AG04449 (cell line): Measurements from ENCODE around the gene RGS14.
"Not testable (repeated sequence)": the region's sequence is repeated elsewhere in the genome, so short reads cannot be mapped to it uniquely, and the experiment has no call there.

Experiments
- CTCF ChIA-PET: fragments of 350-600 bp; formaldehyde crosslinking; extraction: SDS; loops from one replicate; lab custom pipeline; 2021; ENCODE audit warnings: antibody characterized with exemption; lab: Yijun Ruan, JAX
- POLR2A ChIA-PET: fragments of 400-600, 350-600 bp; formaldehyde crosslinking; extraction: SDS; loops from one replicate; lab custom pipeline; 2020; ENCODE audit warnings: antibody characterized with exemption, inconsistent platforms; lab: Yijun Ruan, JAX
- DNase-seq: peaks from one replicate; pipeline ENCODE4 v3.0.0-alpha.2; 2010; ENCODE audit warnings: low read depth, low spot score
- H3K4me3 ChIP-seq: 2 replicates; pipeline ENCODE4 v1.5.1; 2011; ENCODE audit warnings: low read depth, mild to moderate bottlenecking, control low read depth, low read length
- TF ChIP-seq, protein P1 (sequence below): IDR thresholded peaks from one replicate; pipeline ENCODE4 v1.5.1; 2011; ENCODE audit warnings: mild to moderate bottlenecking, moderate library complexity, low read length, control low read depth, inconsistent platforms; ENCODE audit not compliant: insufficient read depth; ENCODE audit errors: missing control alignments

RGS14 gene

DNA sequence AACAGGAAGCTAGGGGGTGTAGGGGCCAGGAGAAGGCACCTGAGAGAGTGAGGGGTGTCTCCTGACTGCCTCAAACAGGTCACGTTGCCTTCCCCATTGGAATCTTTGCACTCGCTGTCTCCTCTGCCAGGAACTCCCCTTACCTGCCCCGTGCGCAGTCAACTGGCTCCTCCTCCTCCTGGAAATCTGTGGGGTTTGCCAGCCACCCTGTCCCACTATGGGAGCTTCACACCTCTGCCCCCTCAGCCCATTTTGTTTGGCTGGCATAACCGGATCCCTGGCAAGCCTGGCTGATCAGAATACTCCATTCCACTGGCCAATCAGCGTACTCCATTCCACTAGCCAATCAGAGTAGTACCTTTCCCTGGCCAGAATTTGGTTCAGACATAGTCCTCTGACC, 16.1 kb downstream of the RGS14 start:
- H3K4me3 ChIP-seq = no peak overlapping the region
- POLR2A ChIA-PET = no interaction called here
- CTCF ChIA-PET = interaction anchor here (0.6 to 35.1 kb wide), 4 partner anchors 7 to 80 kb away, joined by 3 to 853 read pairs (median 19); partner anchors contain the start of genes F12, PFN3 and SLC34A1
- TF ChIP-seq, protein P1, sequence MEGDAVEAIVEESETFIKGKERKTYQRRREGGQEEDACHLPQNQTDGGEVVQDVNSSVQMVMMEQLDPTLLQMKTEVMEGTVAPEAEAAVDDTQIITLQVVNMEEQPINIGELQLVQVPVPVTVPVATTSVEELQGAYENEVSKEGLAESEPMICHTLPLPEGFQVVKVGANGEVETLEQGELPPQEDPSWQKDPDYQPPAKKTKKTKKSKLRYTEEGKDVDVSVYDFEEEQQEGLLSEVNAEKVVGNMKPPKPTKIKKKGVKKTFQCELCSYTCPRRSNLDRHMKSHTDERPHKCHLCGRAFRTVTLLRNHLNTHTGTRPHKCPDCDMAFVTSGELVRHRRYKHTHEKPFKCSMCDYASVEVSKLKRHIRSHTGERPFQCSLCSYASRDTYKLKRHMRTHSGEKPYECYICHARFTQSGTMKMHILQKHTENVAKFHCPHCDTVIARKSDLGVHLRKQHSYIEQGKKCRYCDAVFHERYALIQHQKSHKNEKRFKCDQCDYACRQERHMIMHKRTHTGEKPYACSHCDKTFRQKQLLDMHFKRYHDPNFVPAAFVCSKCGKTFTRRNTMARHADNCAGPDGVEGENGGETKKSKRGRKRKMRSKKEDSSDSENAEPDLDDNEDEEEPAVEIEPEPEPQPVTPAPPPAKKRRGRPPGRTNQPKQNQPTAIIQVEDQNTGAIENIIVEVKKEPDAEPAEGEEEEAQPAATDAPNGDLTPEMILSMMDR = no peak
- DNase-seq = no peak

DNA sequence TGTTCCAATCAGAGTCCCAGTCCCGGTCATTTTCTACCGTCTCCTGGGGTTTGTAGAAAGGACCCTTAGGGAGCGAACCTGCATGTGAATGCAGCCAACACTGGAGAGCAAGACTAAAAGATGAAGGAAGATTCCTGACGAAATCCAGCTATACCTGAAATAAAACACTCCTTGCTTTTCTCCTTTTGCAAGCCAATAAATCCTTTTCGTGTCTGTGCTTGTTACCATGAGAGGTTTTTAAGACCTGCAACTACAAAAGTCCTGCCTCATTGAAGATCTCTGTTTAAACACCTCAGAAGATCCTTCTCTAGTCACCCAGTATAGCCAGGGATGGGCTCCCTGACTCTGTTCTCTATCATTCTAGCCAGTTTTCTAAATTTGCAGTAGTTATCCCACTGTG, 16.5 kb downstream of the RGS14 start:
- TF ChIP-seq, protein P1 = no peak
- CTCF ChIA-PET = interaction anchor here (0.6 to 35.1 kb wide), 4 partner anchors 8 to 80 kb away, joined by 3 to 853 read pairs (median 19); partner anchors contain the start of genes F12, PFN3 and SLC34A1
- no peak for DNase-seq
- POLR2A ChIA-PET = no interaction called here
- no peak overlapping the region for H3K4me3 ChIP-seq

DNA sequence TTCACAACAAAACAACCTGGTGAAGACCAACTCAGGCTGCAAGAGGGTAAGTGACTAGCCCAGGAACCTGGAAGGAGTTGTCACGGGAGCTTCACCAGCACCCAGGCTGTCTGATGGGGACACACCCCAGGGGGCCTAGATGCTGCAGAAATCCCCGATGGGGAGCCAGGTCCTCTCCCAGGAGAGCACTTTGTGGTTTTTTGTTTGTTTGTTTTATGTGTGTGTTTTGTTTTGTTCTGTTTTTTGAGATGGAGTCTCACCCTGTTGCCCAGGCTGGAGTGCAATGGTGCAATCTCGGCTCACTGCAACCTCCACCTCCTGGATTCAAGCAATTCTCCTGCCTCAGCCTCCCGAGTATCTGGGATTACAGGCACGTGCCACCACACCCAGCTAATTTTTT, 17.8 kb downstream of the RGS14 start:
- POLR2A ChIA-PET, H3K4me3 ChIP-seq, DNase-seq: not testable (repeated sequence)
- CTCF ChIA-PET = interaction anchor here (1.1 to 35.1 kb wide), 5 partner anchors 9 to 125 kb away, joined by 3 to 853 read pairs (median 7); partner anchors contain the start of genes F12, PFN3 and SLC34A1

DNA sequence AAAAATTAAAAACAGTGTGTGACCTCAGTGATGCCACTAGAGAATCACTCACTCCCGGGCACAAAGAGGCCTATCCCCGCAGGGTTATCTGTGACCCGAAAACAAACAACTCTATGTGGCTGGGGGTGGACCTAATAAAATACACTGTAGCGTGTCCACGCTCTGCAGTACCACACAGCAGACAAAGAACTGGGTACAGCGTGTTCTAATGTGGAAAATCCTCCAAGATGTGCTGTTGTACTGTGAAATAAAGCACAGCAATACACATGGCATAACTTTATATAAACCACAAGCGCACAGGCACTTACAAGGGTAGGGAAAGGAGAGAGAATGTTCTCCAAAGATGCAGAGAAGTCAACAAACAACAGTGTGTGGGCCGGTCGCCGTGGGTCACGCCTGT, 18.4 kb downstream of the RGS14 start:
- DNase-seq = no peak
- H3K4me3 ChIP-seq = no peak overlapping the region
- TF ChIP-seq, protein P1 = no peak
- POLR2A ChIA-PET = no interaction called here
- CTCF ChIA-PET = interaction anchor here (0.9 to 35.1 kb wide), 3 partner anchors 9 to 78 kb away, joined by 3 to 853 read pairs (median 7); partner anchors contain the start of genes F12, PFN3 and SLC34A1

DNA sequence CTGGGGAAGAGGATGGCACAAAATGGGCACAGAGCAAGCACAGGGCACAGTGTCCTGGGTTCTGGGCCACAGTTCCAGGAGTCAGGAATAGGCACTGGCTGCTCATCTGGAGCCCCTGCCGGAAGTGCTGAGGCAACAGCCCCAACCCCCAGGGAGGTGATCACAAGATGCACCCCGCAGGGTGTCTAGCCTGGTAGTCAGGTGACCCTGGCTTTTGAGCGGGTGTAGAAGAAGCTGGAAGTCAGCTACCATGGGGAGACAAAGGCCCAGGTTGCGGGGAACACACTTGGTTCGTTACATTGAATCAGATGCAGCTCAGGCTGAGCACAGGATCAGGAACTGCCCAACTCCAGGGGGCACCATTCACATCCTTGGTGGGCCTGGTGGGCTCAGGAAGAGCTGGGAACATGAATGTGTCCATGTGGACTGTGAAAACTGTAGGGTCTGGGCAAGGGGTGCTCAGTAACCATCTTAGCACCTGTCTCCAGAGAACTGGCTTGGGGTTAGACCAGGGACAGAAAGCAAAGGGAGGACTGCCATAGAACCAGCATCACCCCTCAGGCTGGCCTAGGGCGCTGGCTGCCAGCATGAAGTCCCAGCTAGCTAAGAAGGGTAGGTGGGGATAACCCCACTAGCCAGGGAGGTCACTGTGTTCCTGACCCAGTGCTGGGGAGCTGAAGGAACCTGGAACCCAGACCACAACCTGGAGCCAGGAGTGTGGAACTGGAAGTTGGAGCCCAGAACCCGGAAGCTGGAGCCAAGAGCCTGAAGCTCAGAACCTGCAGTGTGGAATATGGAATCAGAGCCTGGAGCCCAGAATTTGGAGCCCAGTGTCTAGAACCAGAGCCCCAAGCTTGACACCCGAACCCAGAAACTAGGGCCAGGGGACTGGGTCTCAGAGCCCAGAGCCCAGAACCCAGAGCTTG, 20.4 kb downstream of the RGS14 start:
- H3K4me3 ChIP-seq = no peak overlapping the region
- CTCF ChIA-PET = interaction anchor here (0.5 to 35.1 kb wide), 10 partner anchors 9 to 264 kb away, joined by 3 to 853 read pairs (median 4); partner anchors contain the start of genes F12, PFN3 and SLC34A1
- POLR2A ChIA-PET = interaction anchor here (1.0 to 1.2 kb wide), 2 partner anchors 11 to 26 kb away, joined by 3 to 6 read pairs; partner anchors contain the start of gene LMAN2
- DNase-seq = no peak
- TF ChIP-seq, protein P1 = no peak

DNA sequence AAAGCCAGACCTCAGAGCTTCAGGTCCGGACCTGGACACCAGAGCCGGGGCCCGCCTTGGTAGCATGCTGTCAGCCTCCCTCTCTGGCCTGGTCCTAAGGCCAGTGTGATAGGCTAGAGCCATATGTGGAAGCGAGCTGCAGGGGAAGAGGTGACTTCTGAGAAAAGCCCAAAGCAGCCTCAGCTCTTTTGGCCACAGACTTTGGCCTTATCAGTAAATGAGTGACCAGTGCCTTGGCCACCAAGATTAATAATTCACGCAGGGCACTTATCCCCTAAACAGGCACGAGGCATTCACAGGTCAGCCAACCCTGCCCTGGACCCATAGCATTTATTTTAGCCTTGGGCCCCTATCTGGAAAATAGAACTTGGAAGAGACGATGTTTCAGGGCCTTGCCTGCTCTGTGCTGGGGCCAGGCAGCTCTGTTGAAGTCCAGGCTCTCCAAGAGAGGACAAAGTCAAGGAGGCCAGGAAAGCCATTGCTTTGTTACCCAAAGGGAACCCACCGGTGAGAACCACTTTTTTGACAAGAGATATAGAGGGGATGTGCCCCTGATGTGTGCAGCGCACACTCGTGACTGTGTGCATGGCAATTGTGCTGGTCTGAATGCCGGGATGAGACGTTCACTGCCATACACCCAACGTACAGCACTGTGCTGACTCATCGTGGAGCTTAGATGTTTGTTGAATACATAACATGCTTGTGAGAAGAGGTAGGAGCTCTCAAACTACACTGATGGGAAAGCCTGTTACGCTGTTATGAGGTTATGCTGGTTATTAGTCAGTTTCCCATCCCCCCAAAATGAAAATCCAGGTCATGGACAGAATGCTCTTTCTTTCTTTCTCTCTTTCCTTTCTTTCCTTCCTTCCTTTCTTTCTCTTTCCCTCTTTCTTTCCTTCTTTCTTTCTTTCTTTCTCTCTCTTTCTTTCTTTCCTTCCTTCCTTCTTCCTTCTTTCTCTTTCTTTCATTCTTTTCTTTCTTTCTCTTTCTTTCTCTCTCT, 21.5 kb downstream of the RGS14 start:
- DNase-seq = peak; percentile 85
- ChIA-PET CTCF (interaction anchor here (0.5 to 35.1 kb wide), 9 partner anchors 10 to 265 kb away, joined by 3 to 853 read pairs (median 4); partner anchors contain the start of genes F12, PFN3 and SLC34A1), POLR2A (interaction anchor here (0.6 to 1.2 kb wide), 6 partner anchors 10 to 118 kb away, joined by 3 to 6 read pairs (median 4); partner anchors contain the start of genes LMAN2 and PDLIM7)
- TF ChIP-seq, protein P1 = no peak
- no peak overlapping the region for H3K4me3 ChIP-seq
